GM12891 (cell line): ENCODE measurements around the gene JAM3.

Source experiments
- POLR2A ChIP-seq: IDR thresholded peaks from 2 replicates; pipeline ENCODE4 v1.6.1; 2011; ENCODE audit warnings: low read depth, low read length, control low read depth
- SPI1 ChIP-seq: IDR thresholded peaks from 2 replicates; pipeline ENCODE4 v1.6.1; 2011; ENCODE audit warnings: low read depth, low read length, control low read depth

- no peak for TF ChIP-seq SPI1
- no peak for TF ChIP-seq POLR2A
These were observed 107.4 kb downstream of the JAM3 start for GRCh38 chr11:134176284-134176683.
